PFSK-1 (cell line): ENCODE results near the gene NFIB.

Source experiments
- FOXP2 ChIP-seq: optimal IDR thresholded peaks from 2 replicates; pipeline ENCODE3; 2011; ENCODE audit warnings: borderline replicate concordance, control low read depth, inconsistent platforms; ENCODE audit not compliant: insufficient read depth; ENCODE audit errors: extremely low read length, extremely low read depth
- POLR2AphosphoS5 ChIP-seq: IDR thresholded peaks from 2 replicates; pipeline ENCODE4 v1.6.1; 2012; ENCODE audit warnings: low read depth, mild to moderate bottlenecking, control low read depth, low read length, moderate library complexity
- REST ChIP-seq, 2 experiments: IDR thresholded peaks; 2 replicates each; pipeline versions ENCODE4 v1.6.1 to v1.8.0; 2011 to 2012; ENCODE audit warnings: low read depth in 2 of 2, low read length in 2 of 2, control low read depth in 1 of 2, inconsistent platforms in 1 of 2, mild to moderate bottlenecking in 1 of 2, moderate library complexity in 1 of 2; ENCODE audit not compliant: insufficient read depth in 1 of 2
- SIN3A ChIP-seq: IDR thresholded peaks from 2 replicates; pipeline ENCODE4 v1.6.1; 2012; ENCODE audit warnings: mild to moderate bottlenecking, low read length, moderate library complexity, borderline replicate concordance; ENCODE audit not compliant: insufficient read depth
- TAF1 ChIP-seq: IDR thresholded peaks from 2 replicates; pipeline ENCODE4 v1.6.1; 2012; ENCODE audit warnings: low read length, control low read depth, borderline replicate concordance; ENCODE audit not compliant: insufficient read depth

GRCh38 chr9:14054096-14054495, 259.8 kb downstream of the NFIB start:
- TF ChIP-seq TAF1 (no peak), POLR2AphosphoS5 (no peak), REST (IDR thresholded peaks at IDR 0.05; ENCODE audit: insufficient read depth in 1 of 2, low read depth in 2 of 2, low read length in 2 of 2) (no peak), SIN3A (no peak), FOXP2 (no peak)
